HCT116 (cell line): ENCODE measurements around the gene HSD3B7. TPM values are rescaled to one million over a fixed set of nuclear protein-coding genes. Genes with fewer than 3 reads are reported as not detected.
A peak's percentile ranks its signal among the peaks of the same experiment; 100 is the strongest.
"Not testable (repeated sequence)": the region's sequence is repeated elsewhere in the genome, so short reads cannot be mapped to it uniquely, and the experiment has no call there.

Experiments
- ATAC-seq: fragments of 200-7000 bp; cut with Tn5 transposase; 2 replicates; pipeline ENCODE4 v1.9.1; 2020; ENCODE audit warnings: mild to moderate bottlenecking, moderate library complexity
- BruUV-seq: library from RNA; stranded (reverse); fragments of 400-500 nt; replicated peaks from 2 replicates; lab custom pipeline; 2021; lab: Mats Ljungman, UMichigan
- CTCF ChIA-PET: fragments of 300-600 bp; sonication (Branson Sonifier 250); formaldehyde crosslinking; loops from one replicate; lab custom pipeline; 2021; ENCODE audit warnings: antibody characterized with exemption; lab: Charles Lee
- POLR2A ChIA-PET: fragments of 300-600, 350-600 bp; sonication (Branson Sonifier 250); formaldehyde crosslinking; loops from one replicate; lab custom pipeline; 2021; ENCODE audit warnings: antibody characterized with exemption; lab: Charles Lee
- RAD21 ChIA-PET, 2 experiments: fragments of 300-600 bp; sonication (Branson Sonifier 250); formaldehyde crosslinking; loops; one replicate each; lab custom pipeline; 2023; ENCODE audit warnings: low total read pairs in 2 of 2; ENCODE audit not compliant: uncharacterized antibody in 2 of 2, unreplicated experiment in 2 of 2, low non-redundant PET in 1 of 2; lab: Charles Lee
- DNase-seq: peaks from one replicate; pipeline ENCODE4 v3.0.0-alpha.2; 2010; ENCODE audit warnings: low read depth, low spot score
- H2AFZ ChIP-seq: fragments of 200-600 bp; shearing (Covaris generic), sonication (generic); 2 replicates; pipeline ENCODE4 v1.6.1; 2017; ENCODE audit warnings: low read depth, mixed run types, mixed read lengths, antibody characterized with exemption, low read length; ENCODE audit not compliant: poor library complexity, severe bottlenecking
- H3K27ac ChIP-seq: 2 replicates; pipeline ENCODE4 v1.5.1; 2012; ENCODE audit warnings: low read depth, low read length
- H3K27me3 ChIP-seq: fragments of 200-600 bp; sonication (generic); 2 replicates; pipeline ENCODE4 v1.6.1; 2016; ENCODE audit warnings: mixed run types, low read length, mixed read lengths; ENCODE audit not compliant: insufficient read depth
- H3K36me3 ChIP-seq, 2 experiments: fragments of 200-500 bp in 1 of 2; fragments of 200-600 bp in 1 of 2; sonication (Bioruptor generic) in 1 of 2; sonication (generic) in 1 of 2; 2 replicates each; pipeline versions ENCODE4 v1.5.1 to v1.6.1; 2014 to 2016; ENCODE audit warnings: low read length in 2 of 2, inconsistent platforms in 1 of 2, mixed read lengths in 1 of 2, mixed run types in 1 of 2; ENCODE audit not compliant: insufficient read depth in 2 of 2, control insufficient read depth in 1 of 2
- H3K4me1 ChIP-seq, 2 experiments: fragments of 200-600 bp in 1 of 2; sonication (generic) in 1 of 2; 2 replicates each; pipeline versions ENCODE4 v1.5.1 to v1.6.1; 2012 to 2017; ENCODE audit warnings: low read length in 2 of 2, inconsistent platforms in 1 of 2, mild to moderate bottlenecking in 1 of 2, mixed read lengths in 1 of 2, mixed run types in 1 of 2, moderate library complexity in 1 of 2; ENCODE audit not compliant: insufficient read depth in 2 of 2, control insufficient read depth in 1 of 2
- H3K4me2 ChIP-seq: fragments of 200-600 bp; sonication (generic); 2 replicates; pipeline ENCODE4 v1.6.1; 2017; ENCODE audit warnings: mixed run types, low read length, mixed read lengths
- H3K4me3 ChIP-seq, 2 experiments: fragments of 200-600 bp in 1 of 2; sonication (generic) in 1 of 2; replicated peaks in 1 of 2; 2 replicates each; pipeline ENCODE4 v1.5.1; 2011 to 2016; ENCODE audit warnings: low read length in 2 of 2, control low read depth in 1 of 2, low read depth in 1 of 2, mild to moderate bottlenecking in 1 of 2, mixed read lengths in 1 of 2, mixed run types in 1 of 2
- H3K79me2 ChIP-seq: fragments of 200-600 bp; sonication (generic); 2 replicates; pipeline ENCODE4 v1.6.1; 2017; ENCODE audit warnings: mild to moderate bottlenecking, mixed run types, low read length, moderate library complexity, mixed read lengths; ENCODE audit not compliant: insufficient read depth
- H3K9ac ChIP-seq: fragments of 200-600 bp; sonication (generic); 2 replicates; pipeline ENCODE4 v1.6.1; 2016; ENCODE audit warnings: low read length, mixed read lengths
- H3K9me2 ChIP-seq: fragments of 200-600 bp; sonication (generic), shearing (Covaris generic); 2 replicates; pipeline ENCODE4 v1.6.1; 2017; ENCODE audit warnings: mixed run types, mild to moderate bottlenecking, moderate library complexity; ENCODE audit not compliant: insufficient read depth
- H3K9me3 ChIP-seq, 2 experiments: fragments of 200-500 bp in 1 of 2; fragments of 200-600 bp in 1 of 2; sonication (Bioruptor generic) in 1 of 2; sonication (generic) in 1 of 2; 2 replicates each; pipeline ENCODE4 v1.6.1; 2014 to 2017; ENCODE audit warnings: low read length in 2 of 2, mixed read lengths in 2 of 2, inconsistent platforms in 1 of 2, low read depth in 1 of 2, mild to moderate bottlenecking in 1 of 2, mixed run types in 1 of 2, moderate library complexity in 1 of 2; ENCODE audit not compliant: control insufficient read depth in 1 of 2, insufficient read depth in 1 of 2
- H4K20me1 ChIP-seq: fragments of 200-600 bp; sonication (generic), shearing (Covaris generic); 2 replicates; pipeline ENCODE4 v1.6.1; 2017; ENCODE audit warnings: mixed run types, mild to moderate bottlenecking, moderate library complexity; ENCODE audit not compliant: insufficient read depth
- CEBPB ChIP-seq: IDR thresholded peaks from 2 replicates; pipeline ENCODE4 v1.6.1; 2012; ENCODE audit warnings: low read depth
- EGR1 ChIP-seq: IDR thresholded peaks from 2 replicates; pipeline ENCODE4 v1.6.1; 2012; ENCODE audit warnings: low read depth
- ELF1 ChIP-seq: IDR thresholded peaks from 2 replicates; pipeline ENCODE4 v1.6.1; 2012; ENCODE audit warnings: low read depth, borderline replicate concordance
- EZH2phosphoT487 ChIP-seq: fragments of 200-600 bp; IDR thresholded peaks from 2 replicates; pipeline ENCODE4 v1.6.1; 2018; ENCODE audit warnings: antibody characterized with exemption, borderline replicate concordance
- FOSL1 ChIP-seq: IDR thresholded peaks from 2 replicates; pipeline ENCODE4 v1.6.1; 2012; ENCODE audit warnings: low read depth
- JUND ChIP-seq: IDR thresholded peaks from 2 replicates; pipeline ENCODE4 v1.6.1; 2012
- POLR2A ChIP-seq: IDR thresholded peaks from 2 replicates; pipeline ENCODE4 v1.7.0; 2011; ENCODE audit warnings: borderline replicate concordance; ENCODE audit not compliant: insufficient read depth, insufficient read length; ENCODE audit errors: extremely low read depth
- POLR2AphosphoS5 ChIP-seq: IDR thresholded peaks from 2 replicates; pipeline ENCODE4 v1.6.1; 2011; ENCODE audit warnings: mild to moderate bottlenecking, low read depth, low read length, moderate library complexity
- RAD21 ChIP-seq: IDR thresholded peaks from 2 replicates; pipeline ENCODE4 v1.6.1; 2012; ENCODE audit warnings: low read depth, mild to moderate bottlenecking
- SP1 ChIP-seq: IDR thresholded peaks from 2 replicates; pipeline ENCODE4 v1.6.1; 2012; ENCODE audit warnings: low read depth
- TCF7L2 ChIP-seq: IDR thresholded peaks from 2 replicates; pipeline ENCODE4 v1.7.0; 2011; ENCODE audit warnings: borderline replicate concordance, inconsistent platforms; ENCODE audit not compliant: insufficient read depth, insufficient read length; ENCODE audit errors: extremely low read depth
- YY1 ChIP-seq: IDR thresholded peaks from 2 replicates; pipeline ENCODE4 v1.6.1; 2011; ENCODE audit warnings: low read length, low read depth, moderate library complexity, mild to moderate bottlenecking; ENCODE audit not compliant: insufficient replicate concordance; ENCODE audit errors: extremely low read depth
- ZFX ChIP-seq: fragments of 450-650 bp; IDR thresholded peaks from 2 replicates; pipeline ENCODE4 v1.6.1; 2017
- ZNF274 ChIP-seq: fragments of 200-500 bp; sonication (Bioruptor generic); IDR thresholded peaks from 2 replicates; pipeline ENCODE4 v1.6.1; 2014; ENCODE audit warnings: mild to moderate bottlenecking, low read depth, low read length, inconsistent platforms
- intact Hi-C: fragments of 100-400 bp; cut with micrococcal nuclease; formaldehyde crosslinking; loops from 2 replicates; pipeline ENCODE4 v1.10.0; 2022
- total RNA-seq: library from RNA; stranded (reverse); gene quantifications from one replicate; pipeline ENCODE4 v1.2.1, GENCODE V29; 2021; ENCODE audit not compliant: unreplicated experiment
- TF ChIP-seq, protein P1 (sequence below): IDR thresholded peaks from 2 replicates; pipeline ENCODE4 v1.6.1; 2012
- TF ChIP-seq, protein P2 (sequence below), 3 experiments: fragments of 200-600 bp in 1 of 3; sonication (generic) in 1 of 3; IDR thresholded peaks in 2 of 3; conservative IDR thresholded peaks in 1 of 3; 2 replicates each; pipeline ENCODE4 v1.5.1; 2012 to 2017; ENCODE audit warnings: low read depth in 2 of 3, low read length in 2 of 3, antibody characterized with exemption in 1 of 3, borderline replicate concordance in 1 of 3, control low read depth in 1 of 3, mild to moderate bottlenecking in 1 of 3, mixed read lengths in 1 of 3, mixed run types in 1 of 3, moderate library complexity in 1 of 3; ENCODE audit not compliant: insufficient read depth in 1 of 3

Gene HSD3B7
- total RNA-seq, 1 experiment from 2014 or later, result 8.6 TPM

DNA sequence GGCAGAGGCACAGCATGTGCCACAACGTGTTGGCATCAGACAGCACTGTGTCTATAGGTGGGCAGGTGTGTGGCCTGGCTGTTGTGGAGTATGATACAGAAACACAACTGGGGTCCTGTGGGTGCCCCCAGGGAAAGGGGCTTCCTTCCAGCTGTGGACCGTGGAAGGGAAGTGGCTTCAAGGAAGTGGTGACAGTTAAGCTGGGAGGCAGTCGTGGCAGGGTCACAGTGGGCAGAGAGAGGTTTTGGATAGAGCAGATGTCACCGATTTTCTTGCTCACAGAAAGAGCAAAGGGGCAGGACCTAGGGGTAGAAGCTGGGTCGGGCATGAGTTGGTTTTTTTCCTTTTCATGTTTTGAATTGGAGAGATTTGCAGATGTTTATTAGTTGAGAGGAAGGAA, 47.3 kb upstream of the HSD3B7 start:
- TF ChIP-seq JUND (no peak), RAD21 (no peak), ELF1 (no peak), EGR1 (no peak), ZNF274 (no peak), ZFX (no peak), YY1 (no peak), FOSL1 (no peak), POLR2A (no peak), EZH2phosphoT487 (no peak), CEBPB (no peak), TCF7L2 (no peak), SP1 (no peak), POLR2AphosphoS5 (no peak)
- TF ChIP-seq, protein P1, sequence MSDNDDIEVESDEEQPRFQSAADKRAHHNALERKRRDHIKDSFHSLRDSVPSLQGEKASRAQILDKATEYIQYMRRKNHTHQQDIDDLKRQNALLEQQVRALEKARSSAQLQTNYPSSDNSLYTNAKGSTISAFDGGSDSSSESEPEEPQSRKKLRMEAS, result no peak
- TF ChIP-seq, protein P2, sequence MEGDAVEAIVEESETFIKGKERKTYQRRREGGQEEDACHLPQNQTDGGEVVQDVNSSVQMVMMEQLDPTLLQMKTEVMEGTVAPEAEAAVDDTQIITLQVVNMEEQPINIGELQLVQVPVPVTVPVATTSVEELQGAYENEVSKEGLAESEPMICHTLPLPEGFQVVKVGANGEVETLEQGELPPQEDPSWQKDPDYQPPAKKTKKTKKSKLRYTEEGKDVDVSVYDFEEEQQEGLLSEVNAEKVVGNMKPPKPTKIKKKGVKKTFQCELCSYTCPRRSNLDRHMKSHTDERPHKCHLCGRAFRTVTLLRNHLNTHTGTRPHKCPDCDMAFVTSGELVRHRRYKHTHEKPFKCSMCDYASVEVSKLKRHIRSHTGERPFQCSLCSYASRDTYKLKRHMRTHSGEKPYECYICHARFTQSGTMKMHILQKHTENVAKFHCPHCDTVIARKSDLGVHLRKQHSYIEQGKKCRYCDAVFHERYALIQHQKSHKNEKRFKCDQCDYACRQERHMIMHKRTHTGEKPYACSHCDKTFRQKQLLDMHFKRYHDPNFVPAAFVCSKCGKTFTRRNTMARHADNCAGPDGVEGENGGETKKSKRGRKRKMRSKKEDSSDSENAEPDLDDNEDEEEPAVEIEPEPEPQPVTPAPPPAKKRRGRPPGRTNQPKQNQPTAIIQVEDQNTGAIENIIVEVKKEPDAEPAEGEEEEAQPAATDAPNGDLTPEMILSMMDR (IDR thresholded peaks at IDR 0.05 in 2 of 3, conservative IDR thresholded peaks at IDR 0.05 in 1 of 3; ENCODE audit: borderline replicate concordance in 1 of 3, insufficient read depth in 1 of 3, low read depth in 2 of 3, low read length in 2 of 3), result no peak
- intact Hi-C loops, result no loop called here

DNA sequence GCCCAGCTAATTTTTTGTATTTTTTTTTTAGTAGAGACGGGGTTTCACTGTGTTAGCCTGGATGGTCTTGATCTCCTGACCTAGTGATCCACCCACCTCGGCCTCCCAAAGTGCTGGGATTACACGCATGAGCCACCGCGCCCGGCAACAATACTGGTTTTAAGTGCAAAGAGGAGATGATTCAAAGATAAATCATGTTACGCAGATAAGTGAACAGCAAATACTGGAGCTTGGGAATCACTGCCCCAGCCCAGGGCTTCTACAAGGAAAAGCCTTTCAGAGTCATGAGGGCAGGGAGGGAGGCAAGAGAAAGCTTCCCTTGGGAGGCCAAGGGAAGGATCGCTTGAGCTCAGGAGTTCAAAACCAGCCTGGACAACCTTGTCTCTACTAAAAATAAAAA, 45.4 kb upstream of the HSD3B7 start:
- H3K9me2 ChIP-seq, ATAC-seq, BruUV-seq, DNase-seq, intact Hi-C loops, H3K4me2 ChIP-seq, H3K9me3 ChIP-seq, H3K27ac ChIP-seq, H4K20me1 ChIP-seq, H3K79me2 ChIP-seq, H3K9ac ChIP-seq, H2AFZ ChIP-seq, H3K27me3 ChIP-seq, H3K4me3 ChIP-seq, RAD21 ChIA-PET: not testable (repeated sequence)
- ChIA-PET CTCF (interaction anchor here (0.8 to 1.4 kb wide), 2 partner anchors 10 to 133 kb away, joined by 3 read pairs; no protein-coding TSS in a partner anchor), POLR2A (interaction anchor here (1.2 to 1.3 kb wide), 2 partner anchors 12 to 95 kb away, joined by 3 to 4 read pairs; no protein-coding TSS in a partner anchor)
- Histone ChIP-seq H3K36me3 (peaks cover 5 to 22% of the 10 kb centered on the region in 2 experiments), H3K4me1 (peaks cover 5 to 12% of the 10 kb centered on the region in 2 experiments; a peak in 3 of 4 replicates)

More for the DNA sequence above, 47.3 kb upstream of the HSD3B7 start:
- ChIA-PET POLR2A (no interaction called here), CTCF (no interaction called here), RAD21 (no interaction called here)
- no peak for DNase-seq
- Histone ChIP-seq H4K20me1 (no peaks in the 10 kb centered on the region), H3K9me2 (no peaks in the 10 kb centered on the region), H3K27ac (0 out of 2 replicates have a peak overlapping the region, but pooled peaks have one; percentile 18), H3K4me1 (peaks cover 5 to 12% of the 10 kb centered on the region in 2 experiments; a peak in 3 of 4 replicates), H2AFZ (no peak overlapping the region), H3K9me3 (no peaks in the 10 kb centered on the region), H3K36me3 (peaks cover 0 to 11% of the 10 kb centered on the region in 2 experiments; a peak in 3 of 4 replicates), H3K9ac (no peak overlapping the region), H3K4me3 (no peak overlapping the region), H3K4me2 (no peak overlapping the region), H3K79me2 (peaks cover 2% of the 10 kb centered on the region; the same call in 1 of the 2 replicates), H3K27me3 (no peaks in the 10 kb centered on the region)
- BruUV-seq, result no TSS peak
- ATAC-seq, result no peak
